A673 (cell line): ENCODE data around the gene VSIR.

ENCODE experiments used
- EZH2 ChIP-seq: fragments of 200-600 bp; sonication (generic); IDR thresholded peaks from 2 replicates; pipeline ENCODE4 v1.6.1; 2017; ENCODE audit warnings: borderline replicate concordance, low read depth, mild to moderate bottlenecking, mixed read lengths, antibody characterized with exemption, low read length; ENCODE audit not compliant: poor library complexity, severe bottlenecking
- TF ChIP-seq, protein P1 (sequence below): fragments of 300-800, 200-600 bp; sonication (generic); conservative IDR thresholded peaks from 2 replicates; pipeline ENCODE4 v1.5.1; 2017; ENCODE audit warnings: low read depth, mild to moderate bottlenecking, antibody characterized with exemption, low read length, moderate library complexity, mixed read lengths

DNA sequence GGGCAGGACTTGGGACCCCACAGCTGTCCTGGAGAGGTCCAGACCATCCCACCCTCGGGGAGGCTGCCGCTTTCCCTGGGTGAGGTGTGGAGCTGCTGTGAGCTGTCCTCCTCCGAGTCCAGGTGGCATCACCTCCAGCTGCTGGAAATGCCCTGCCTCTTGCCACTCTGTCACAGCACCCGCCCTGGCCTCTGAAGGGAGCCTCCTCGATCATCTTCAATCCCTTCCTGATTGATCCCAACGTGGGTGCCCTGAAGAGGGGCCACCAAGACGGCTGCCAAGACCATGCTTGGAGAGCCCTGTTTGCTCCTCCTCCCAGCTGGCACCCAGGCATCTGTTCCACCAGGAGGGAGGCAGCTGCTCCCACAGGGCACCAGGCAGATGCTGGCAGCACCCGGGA is 58.3 kb downstream of the VSIR start:
- TF ChIP-seq, protein P1, sequence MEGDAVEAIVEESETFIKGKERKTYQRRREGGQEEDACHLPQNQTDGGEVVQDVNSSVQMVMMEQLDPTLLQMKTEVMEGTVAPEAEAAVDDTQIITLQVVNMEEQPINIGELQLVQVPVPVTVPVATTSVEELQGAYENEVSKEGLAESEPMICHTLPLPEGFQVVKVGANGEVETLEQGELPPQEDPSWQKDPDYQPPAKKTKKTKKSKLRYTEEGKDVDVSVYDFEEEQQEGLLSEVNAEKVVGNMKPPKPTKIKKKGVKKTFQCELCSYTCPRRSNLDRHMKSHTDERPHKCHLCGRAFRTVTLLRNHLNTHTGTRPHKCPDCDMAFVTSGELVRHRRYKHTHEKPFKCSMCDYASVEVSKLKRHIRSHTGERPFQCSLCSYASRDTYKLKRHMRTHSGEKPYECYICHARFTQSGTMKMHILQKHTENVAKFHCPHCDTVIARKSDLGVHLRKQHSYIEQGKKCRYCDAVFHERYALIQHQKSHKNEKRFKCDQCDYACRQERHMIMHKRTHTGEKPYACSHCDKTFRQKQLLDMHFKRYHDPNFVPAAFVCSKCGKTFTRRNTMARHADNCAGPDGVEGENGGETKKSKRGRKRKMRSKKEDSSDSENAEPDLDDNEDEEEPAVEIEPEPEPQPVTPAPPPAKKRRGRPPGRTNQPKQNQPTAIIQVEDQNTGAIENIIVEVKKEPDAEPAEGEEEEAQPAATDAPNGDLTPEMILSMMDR, result no peak
- TF ChIP-seq EZH2, result no peak
